HepG2 (cell line): ENCODE data around the gene BCAM. TPM values are rescaled to one million over a fixed set of nuclear protein-coding genes. Genes with fewer than 3 reads are reported as not detected.
A peak's percentile ranks its signal among the peaks of the same experiment; 100 is the strongest.

Experiments used
- CCDC6 ChIP-seq: sonication (generic); formaldehyde crosslinking; IDR thresholded peaks from 2 replicates; pipeline ENCODE4 v1.8.1; 2022; ENCODE audit warnings: mild to moderate bottlenecking, missing genetic modification reagents, moderate library complexity
- DNMT3B ChIP-seq: conservative IDR thresholded peaks from 2 replicates; pipeline ENCODE4 v1.6.1; 2016; ENCODE audit warnings: missing biosample characterization, control low read depth
- DRAP1 ChIP-seq: IDR thresholded peaks from 2 replicates; pipeline ENCODE4 v1.6.1; 2016; ENCODE audit warnings: missing genetic modification reagents, missing compliant biosample characterization
- ELF3 ChIP-seq: IDR thresholded peaks from 2 replicates; pipeline ENCODE4 v1.6.1; 2016; ENCODE audit warnings: missing genetic modification reagents, missing compliant biosample characterization
- GATAD2A ChIP-seq: IDR thresholded peaks from 2 replicates; pipeline ENCODE4 v1.6.1; 2016
- HDAC2 ChIP-seq: sonication (generic); formaldehyde crosslinking; IDR thresholded peaks from 2 replicates; pipeline ENCODE4 v1.4.0; 2020; ENCODE audit warnings: missing genetic modification reagents
- IRF2 ChIP-seq: IDR thresholded peaks from 2 replicates; pipeline ENCODE4 v1.6.1; 2018; ENCODE audit warnings: missing genetic modification reagents, missing compliant biosample characterization
- PAXIP1 ChIP-seq: sonication (generic); formaldehyde crosslinking; conservative IDR thresholded peaks from 2 replicates; pipeline ENCODE4 v1.4.0; 2020; ENCODE audit warnings: mild to moderate bottlenecking, missing genetic modification reagents, moderate library complexity
- PHF21A ChIP-seq: sonication (generic); formaldehyde crosslinking; IDR thresholded peaks from 2 replicates; pipeline ENCODE4 v1.5.0; 2020; ENCODE audit warnings: mild to moderate bottlenecking, missing genetic modification reagents
- SOX13 ChIP-seq, 3 experiments: fragments of 450-650 bp in 1 of 3; sonication (generic) in 1 of 3; formaldehyde crosslinking in 1 of 3; IDR thresholded peaks in 2 of 3; conservative IDR thresholded peaks in 1 of 3; 2 replicates each; pipeline versions ENCODE4 v1.5.0 to v1.6.1; 2016 to 2020; ENCODE audit warnings: antibody characterized with exemption in 1 of 3, mild to moderate bottlenecking in 1 of 3, missing compliant biosample characterization in 1 of 3, missing genetic modification reagents in 1 of 3, moderate library complexity in 1 of 3
- SOX6 ChIP-seq, 2 experiments: fragments of 450-650 bp in 1 of 2; sonication (generic) in 1 of 2; formaldehyde crosslinking in 1 of 2; IDR thresholded peaks; 2 replicates each; pipeline versions ENCODE4 v1.4.0 to v1.6.1; 2017 to 2020; ENCODE audit warnings: antibody characterized with exemption in 1 of 2, mild to moderate bottlenecking in 1 of 2, missing genetic modification reagents in 1 of 2
- UBTF ChIP-seq: sonication (generic); formaldehyde crosslinking; IDR thresholded peaks from 2 replicates; pipeline ENCODE4 v1.4.0; 2020; ENCODE audit warnings: mild to moderate bottlenecking, missing genetic modification reagents
- ZBTB3 ChIP-seq: sonication (generic); formaldehyde crosslinking; IDR thresholded peaks from 2 replicates; pipeline ENCODE4 v1.4.0; 2020; ENCODE audit warnings: low read depth, mild to moderate bottlenecking, moderate library complexity, missing genetic modification reagents, borderline replicate concordance
- ZNF12 ChIP-seq: sonication (generic); formaldehyde crosslinking; IDR thresholded peaks from 2 replicates; pipeline ENCODE4 v1.5.0; 2020; ENCODE audit warnings: missing genetic modification reagents
- ZNF501 ChIP-seq: sonication (generic); formaldehyde crosslinking; IDR thresholded peaks from 2 replicates; pipeline ENCODE4 v1.5.1; 2020; ENCODE audit warnings: mild to moderate bottlenecking, moderate library complexity, missing genetic modification reagents
- ZNF503 ChIP-seq: sonication (generic); formaldehyde crosslinking; IDR thresholded peaks from 2 replicates; pipeline ENCODE4 v1.4.0; 2020; ENCODE audit warnings: missing genetic modification reagents
- ZSCAN9 ChIP-seq: IDR thresholded peaks from 2 replicates; pipeline ENCODE4 v1.6.1; 2016; ENCODE audit warnings: borderline replicate concordance
- polyA plus RNA-seq, 8 experiments: library from polyadenylated mRNA; depleted of rRNA in 3 of 8; stranded (reverse) in 7 of 8; unstranded in 1 of 8; fragments of >200 nt; fragmentation: Illumina TruSeq in 4 of 8; extraction: Trizol in 4 of 8; gene quantifications; 2 replicates each; pipeline versions ENCODE4 v1.2.1 to v1.2.3, GENCODE V29; 2011 to 2016; ENCODE audit warnings: low read depth in 4 of 8, missing spikeins in 1 of 8, mixed read lengths in 1 of 8; ENCODE audit not compliant: insufficient read depth in 1 of 8
- total RNA-seq, 5 experiments: library from RNA; depleted of rRNA; stranded (reverse); fragments of >200 nt; fragmentation: Illumina TruSeq; extraction: Trizol; gene quantifications; 2 replicates each; pipeline ENCODE4 v1.2.3, GENCODE V29; 2016; ENCODE audit warnings: low read depth in 1 of 5

The BCAM gene
- total and polyA plus RNA-seq, 2 of the 13 experiments (the other 11 are each of a cell fraction or from before 2014, with no cell fraction given): 51.2 to 62.7 TPM

GRCh38 chr19:44857837-44858236 lies 48.9 kb downstream of the BCAM start (continued):
- TF ChIP-seq ZNF503 (CRISPR knock-in tag): no peak
- no peak for TF ChIP-seq ZBTB3 (CRISPR knock-in tag)
- TF ChIP-seq UBTF (CRISPR knock-in tag): 0 out of 2 replicates have a peak, but pooled peaks have one; percentile 25
- TF ChIP-seq CCDC6 (CRISPR knock-in tag): no peak
- TF ChIP-seq PAXIP1 (CRISPR knock-in tag): peak; percentile 73
- no peak for TF ChIP-seq SOX13 (IDR thresholded peaks at IDR 0.05)
- peak in 1 of 2 experiments; percentile 81; a peak in 2 of 4 replicates for TF ChIP-seq SOX13 (CRISPR knock-in tag; conservative IDR thresholded peaks at IDR 0.05 in 1 of 2, IDR thresholded peaks at IDR 0.05 in 1 of 2)
- peak; percentile 56 for TF ChIP-seq PHF21A
- no peak for TF ChIP-seq SOX6 (IDR thresholded peaks at IDR 0.05)
- peak; percentile 76 for TF ChIP-seq SOX6 (CRISPR knock-in tag; IDR thresholded peaks at IDR 0.05)
- no peak for TF ChIP-seq DNMT3B (CRISPR knock-in tag)
- TF ChIP-seq IRF2 (CRISPR knock-in tag): peak; percentile 26; the same call in 1 of the 2 replicates
- TF ChIP-seq HDAC2 (CRISPR knock-in tag): peak; percentile 25; the same call in 1 of the 2 replicates
- TF ChIP-seq GATAD2A (CRISPR knock-in tag): peak; percentile 86
- peak; percentile 62; the same call in 1 of the 2 replicates for TF ChIP-seq ZNF12 (CRISPR knock-in tag)
- no peak for TF ChIP-seq ZNF501 (CRISPR knock-in tag)
- TF ChIP-seq ZSCAN9 (CRISPR knock-in tag): no peak
- TF ChIP-seq DRAP1 (CRISPR knock-in tag): 0 out of 2 replicates have a peak, but pooled peaks have one; percentile 16
- peak; percentile 40; the same call in 1 of the 2 replicates for TF ChIP-seq ELF3
